Frontal cortex (tissue), 4 donors: ENCODE results near the gene HNRNPD. TPM values are rescaled to one million over a fixed set of nuclear protein-coding genes. Genes with fewer than 3 reads are reported as not detected.
"Not testable (repeated sequence)": the region's sequence is repeated elsewhere in the genome, so short reads cannot be mapped to it uniquely, and the experiment has no call there.

Experiments used
- DNase-seq, 2 donors: peaks; one replicate each; pipeline ENCODE4 v3.0.0; 2012; ENCODE audit warnings: low spot score in 2 of 2
- FAIRE-seq: peaks from 2 replicates; lab custom pipeline; 2012; peaks lifted over from hg19 to GRCh38; lab: Jason Lieb, UNC
- total RNA-seq: library from RNA; depleted of rRNA; stranded (reverse); fragments of >200 nt; gene quantifications from one replicate; pipeline ENCODE4 v1.2.3, GENCODE V29; 2014
- donor health status: control.
- donor health status: control.
- donor health status: control.

Gene HNRNPD, protein sequence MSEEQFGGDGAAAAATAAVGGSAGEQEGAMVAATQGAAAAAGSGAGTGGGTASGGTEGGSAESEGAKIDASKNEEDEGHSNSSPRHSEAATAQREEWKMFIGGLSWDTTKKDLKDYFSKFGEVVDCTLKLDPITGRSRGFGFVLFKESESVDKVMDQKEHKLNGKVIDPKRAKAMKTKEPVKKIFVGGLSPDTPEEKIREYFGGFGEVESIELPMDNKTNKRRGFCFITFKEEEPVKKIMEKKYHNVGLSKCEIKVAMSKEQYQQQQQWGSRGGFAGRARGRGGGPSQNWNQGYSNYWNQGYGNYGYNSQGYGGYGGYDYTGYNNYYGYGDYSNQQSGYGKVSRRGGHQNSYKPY
- total RNA-seq = 49.3 TPM

GRCh38 chr4:82373816-82374625 is at the start of gene HNRNPD:
TSS of gene HNRNPD (minus strand) at chr4:82373991. CDS start at chr4:82373678, 313 bp downstream.
- DNase-seq = peak; percentile 92 to 96
- FAIRE-seq = no peak

DNA sequence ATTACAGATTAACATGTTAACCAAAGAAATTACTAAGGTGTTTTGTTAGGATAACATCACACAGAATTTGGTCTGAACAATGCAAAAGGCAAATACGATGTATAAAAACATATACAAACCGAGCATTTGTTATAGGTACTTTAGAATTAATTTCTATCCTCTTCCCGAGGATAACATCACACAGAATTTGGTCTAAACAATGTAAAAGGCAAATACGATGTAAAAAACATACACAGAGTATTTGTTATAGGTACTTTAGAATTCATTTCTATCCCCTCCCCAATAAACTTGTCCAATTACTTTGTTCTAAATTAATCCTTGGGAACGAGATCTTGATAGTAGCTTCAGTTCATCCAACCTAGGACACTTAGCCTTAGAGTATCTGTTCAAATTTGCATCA is 48.8 kb upstream of the HNRNPD start:
- no peak for FAIRE-seq
- no peak for DNase-seq

DNA sequence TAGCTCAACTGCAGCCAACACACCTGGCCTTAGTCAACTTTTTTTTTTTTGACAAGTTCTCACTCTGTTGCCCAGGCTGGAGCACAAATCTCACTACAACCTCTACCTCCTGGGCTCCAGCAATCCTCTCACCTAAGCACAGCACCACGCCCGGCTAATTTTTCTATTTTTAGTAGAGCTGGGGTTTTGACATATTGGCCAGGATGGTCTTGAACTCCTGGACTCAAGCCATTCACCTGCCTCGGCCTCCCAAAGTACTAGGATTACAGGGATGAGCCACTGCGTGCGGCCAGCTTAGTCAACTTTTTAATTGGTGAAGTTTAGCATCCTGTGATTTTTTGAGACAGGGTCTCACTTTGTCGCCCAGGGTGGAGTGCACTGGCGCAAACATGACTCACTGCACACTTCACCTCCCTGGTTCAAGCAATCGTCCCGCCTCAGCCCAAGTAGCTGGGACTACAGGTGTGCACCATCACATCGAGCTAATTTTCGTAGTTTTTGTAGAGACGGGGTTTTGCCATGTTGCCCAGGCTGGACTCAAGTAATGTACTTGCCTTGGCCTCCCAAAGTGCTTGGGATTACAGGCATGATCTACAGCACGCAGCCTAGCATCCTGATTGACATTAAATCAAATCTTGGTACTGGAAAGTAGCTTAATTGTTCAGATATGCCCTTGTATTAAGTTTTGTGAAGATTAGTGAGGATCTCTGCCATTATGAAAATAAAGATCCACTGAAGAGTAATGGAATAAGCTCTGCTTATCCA is 48.2 kb upstream of the HNRNPD start:
- no peak for DNase-seq
- no peak for FAIRE-seq

DNA sequence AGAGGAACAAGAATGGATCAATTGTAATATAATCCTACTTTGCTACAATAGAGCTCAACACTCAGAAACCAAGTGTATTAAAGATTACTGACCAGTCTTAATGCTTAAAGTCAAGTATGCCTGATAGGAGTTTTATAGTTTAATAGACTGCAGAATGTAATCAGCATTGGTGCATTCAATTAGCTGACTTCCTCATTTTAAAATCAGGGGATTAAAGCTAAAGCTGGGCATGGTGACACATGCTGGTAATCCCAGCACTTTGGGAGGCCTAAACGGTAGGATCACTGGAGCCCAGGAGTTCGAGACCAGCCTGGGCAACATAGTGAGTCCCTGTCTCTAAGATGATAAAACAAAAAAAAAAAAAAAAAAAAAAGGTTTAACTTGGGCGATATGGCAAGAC is 45.7 kb upstream of the HNRNPD start:
- FAIRE-seq = no peak

DNA sequence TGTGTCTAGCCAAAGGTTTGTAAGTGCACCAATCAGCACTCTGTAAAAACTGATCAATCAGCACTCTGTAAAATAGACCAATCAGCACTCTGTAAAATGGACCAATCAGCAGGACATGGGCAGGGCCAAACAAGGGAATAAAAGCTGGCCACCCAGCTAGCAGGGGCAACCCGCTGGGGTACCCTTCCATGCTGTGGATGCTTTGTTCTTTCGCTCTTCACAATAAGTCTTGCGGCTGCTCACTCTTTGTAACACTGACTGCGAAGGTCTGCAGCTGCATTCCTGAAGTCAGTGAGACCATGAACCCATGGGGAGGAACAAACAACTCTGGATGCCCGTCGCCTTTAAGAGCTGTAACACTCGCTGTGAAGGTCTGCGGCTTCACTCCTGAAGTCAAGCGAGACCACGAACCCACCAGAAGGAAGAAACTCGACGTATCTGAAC is 42.2 kb upstream of the HNRNPD start:
- no peak for DNase-seq
- no peak for FAIRE-seq

More for the DNA sequence above, 45.7 kb upstream of the HNRNPD start:
- no peak for DNase-seq

DNA sequence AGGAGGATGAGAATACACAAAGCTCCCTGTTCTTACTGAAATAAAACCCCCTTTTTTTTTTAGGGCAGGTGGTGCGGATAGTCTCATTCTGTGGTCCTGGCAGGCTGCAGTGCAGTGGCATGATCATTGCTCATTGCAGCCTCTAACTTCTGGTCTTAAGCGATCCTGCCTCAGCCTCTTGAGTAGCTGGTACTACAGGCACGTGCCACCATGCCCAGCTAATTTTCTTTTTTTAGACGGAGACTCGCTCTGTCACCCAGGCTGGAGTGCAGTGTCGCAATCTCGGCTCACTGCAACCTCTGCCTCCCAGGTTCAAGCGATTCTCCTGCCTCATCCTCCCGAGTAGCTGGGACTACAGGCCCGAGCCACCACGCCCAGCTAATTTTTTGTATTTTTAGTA is 41.3 kb upstream of the HNRNPD start:
- not testable (repeated sequence) for DNase-seq, FAIRE-seq

GRCh38 chr4:82403725-82404124 is 29.9 kb upstream of the HNRNPD start:
- FAIRE-seq (no peak), DNase-seq (no peak)

- DNase-seq (no peak), FAIRE-seq (no peak)
Measured at GRCh38 chr4:82402196-82402775, 28.5 kb upstream of the HNRNPD start.

- no peak for FAIRE-seq
Measured at GRCh38 chr4:82401600-82401999, 27.8 kb upstream of the HNRNPD start.

GRCh38 chr4:82398263-82398662 is 24.5 kb upstream of the HNRNPD start:
- DNase-seq (no peak), FAIRE-seq (no peak)

More at GRCh38 chr4:82401600-82401999, 27.8 kb upstream of the HNRNPD start:
- DNase-seq = no peak

DNA sequence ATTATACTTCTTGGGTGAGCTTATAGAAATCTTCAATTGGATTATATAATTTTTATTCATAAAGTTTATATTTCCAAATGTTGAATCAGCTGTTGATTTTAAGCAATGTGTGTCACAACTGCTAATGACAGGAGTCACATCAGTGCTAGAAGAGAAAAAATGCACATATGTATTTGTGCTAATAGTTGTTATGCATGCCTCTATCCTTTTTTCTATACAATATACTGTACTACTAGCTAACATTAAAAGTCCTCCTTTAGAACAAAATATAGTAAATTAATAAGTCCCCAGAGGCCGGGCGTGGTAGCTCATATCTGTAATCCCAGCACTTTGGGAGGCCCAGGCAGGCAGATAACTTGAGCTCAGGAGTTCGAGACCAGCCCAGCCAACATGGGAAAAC is 23.7 kb upstream of the HNRNPD start:
- DNase-seq (no peak), FAIRE-seq (no peak)

DNA sequence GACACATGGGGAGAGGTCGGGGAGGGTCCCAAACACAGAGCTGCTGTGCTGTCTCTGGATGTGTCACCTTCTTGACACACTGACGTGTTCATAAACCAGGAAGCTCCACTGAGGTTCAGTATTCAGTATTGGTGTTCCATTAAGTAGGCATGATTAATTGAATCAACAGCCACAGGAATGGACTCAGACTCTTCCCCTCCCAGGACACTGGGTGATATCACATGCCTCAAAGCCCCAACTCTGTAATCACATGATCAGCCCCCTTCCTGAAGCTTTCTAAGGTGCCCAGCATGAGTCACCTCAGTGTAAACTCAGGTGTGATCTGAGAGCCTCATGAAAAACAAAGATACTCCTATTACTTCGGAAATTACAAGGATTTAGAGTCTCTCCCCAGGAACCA is 21.1 kb upstream of the HNRNPD start:
- FAIRE-seq = no peak

GRCh38 chr4:82390061-82390460 is 16.3 kb upstream of the HNRNPD start:
- DNase-seq, FAIRE-seq: not testable (repeated sequence)

More for the DNA sequence above, 21.1 kb upstream of the HNRNPD start:
- DNase-seq = no peak

DNA sequence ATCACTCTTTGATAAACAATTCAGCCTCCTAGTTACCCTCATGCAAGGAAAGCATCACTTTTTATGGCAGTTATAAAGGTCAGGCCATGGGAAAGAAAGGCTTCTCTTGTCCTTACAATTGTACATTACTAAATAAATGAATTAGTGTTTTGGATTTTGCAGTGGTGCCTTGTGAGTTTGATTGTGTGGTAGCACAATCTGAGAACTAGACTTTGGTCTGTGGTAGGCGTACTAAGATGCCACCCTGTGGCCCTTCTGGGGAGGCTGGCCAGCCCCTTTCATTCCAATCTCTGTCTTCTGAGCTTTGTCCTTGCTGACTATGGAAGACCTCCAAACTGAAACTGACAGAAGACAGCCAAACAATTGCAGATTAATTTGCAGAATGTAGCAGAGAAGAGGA is 14.6 kb upstream of the HNRNPD start:
- DNase-seq (no peak), FAIRE-seq (no peak)

DNA sequence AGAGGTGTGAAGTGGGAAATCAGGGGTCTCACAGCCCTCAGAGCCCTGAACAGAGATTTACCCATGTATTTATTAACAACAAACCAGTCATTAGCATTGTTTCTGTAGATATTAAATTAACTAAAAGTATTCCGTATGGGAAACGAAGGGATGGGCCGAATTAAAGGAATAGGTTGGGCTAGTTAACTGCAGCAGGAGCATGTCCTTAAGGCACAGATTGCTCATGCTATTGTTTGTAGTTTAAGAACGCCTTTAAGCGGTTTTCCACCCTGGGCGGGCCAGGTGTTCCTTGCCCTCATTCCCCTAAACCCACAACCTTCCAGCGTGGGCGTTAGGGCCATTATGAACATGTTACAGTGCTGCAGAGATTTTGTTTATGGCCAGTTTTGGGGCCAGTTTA is 12.5 kb upstream of the HNRNPD start:
- DNase-seq = not testable (repeated sequence)

DNA sequence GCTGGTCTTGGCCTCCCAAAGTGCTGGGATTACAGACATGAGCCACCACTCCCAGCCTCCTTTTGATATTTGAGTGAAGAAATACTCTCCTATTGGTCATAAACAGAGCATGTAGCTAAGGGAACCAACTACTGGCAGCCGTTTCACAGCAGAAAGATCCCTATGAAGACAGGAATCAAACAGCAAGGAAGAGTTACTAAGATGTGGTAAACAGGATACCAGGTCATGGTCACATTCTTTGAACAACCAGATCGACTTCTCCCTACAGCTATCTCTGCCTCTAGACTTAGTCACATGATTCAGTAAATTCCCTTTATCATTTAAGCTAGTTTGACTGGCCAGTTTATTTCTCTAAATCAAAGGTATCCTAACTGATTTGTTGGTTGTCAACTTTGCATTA is 9.0 kb upstream of the HNRNPD start:
- no peak for DNase-seq
- FAIRE-seq = no peak

More for the DNA sequence above, 12.5 kb upstream of the HNRNPD start:
- not testable (repeated sequence) for FAIRE-seq

DNA sequence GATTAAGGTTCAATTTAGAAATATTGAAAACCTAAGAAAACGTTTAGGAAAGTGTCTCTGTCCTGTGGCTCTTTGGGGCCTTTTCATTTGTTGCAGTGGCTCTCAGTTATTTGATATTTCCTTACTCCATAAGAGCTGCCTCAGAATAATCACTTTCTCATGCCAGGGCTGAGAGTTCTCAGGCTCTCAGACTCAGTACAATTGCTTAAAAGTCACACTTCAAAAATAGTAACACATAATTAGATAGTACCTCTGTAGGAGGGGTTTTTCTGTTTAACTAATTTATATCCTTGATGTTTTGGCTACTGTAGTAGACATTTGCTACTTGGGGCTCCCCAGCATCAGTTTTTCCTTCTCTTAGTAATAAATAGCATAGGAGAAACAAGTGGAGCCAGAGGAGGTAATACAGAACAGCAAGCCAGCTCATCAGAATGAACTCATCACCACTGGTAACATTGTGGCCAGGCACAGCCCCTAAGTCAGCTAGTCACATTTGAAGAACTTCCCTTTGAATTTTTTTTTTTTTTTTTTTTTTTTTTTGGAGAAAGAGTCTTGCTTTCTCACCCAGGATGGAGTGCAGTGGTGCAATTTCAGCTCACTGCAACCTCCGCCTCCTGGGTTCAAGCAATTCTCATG is 8.0 kb upstream of the HNRNPD start:
- DNase-seq (no peak), FAIRE-seq (no peak)

DNA sequence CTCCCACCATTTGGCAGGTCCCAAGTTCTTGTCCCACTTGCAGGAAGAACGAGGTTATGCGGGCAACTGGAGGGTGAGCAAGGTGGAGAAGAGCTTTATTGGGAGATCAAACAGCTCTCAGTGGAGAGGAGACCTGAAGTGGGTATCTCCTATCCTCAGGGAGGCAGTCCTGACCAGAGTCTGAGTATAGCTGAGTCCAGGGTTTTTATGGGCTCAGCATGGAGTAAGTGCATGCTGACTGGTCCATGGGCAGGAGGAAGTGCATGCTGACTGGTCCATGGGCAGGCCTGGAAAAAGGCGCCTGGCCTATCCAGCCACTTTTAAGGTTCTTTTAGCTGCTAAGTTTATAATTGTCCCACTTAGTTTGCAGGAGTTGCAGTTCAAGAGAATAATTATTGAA is 7.4 kb upstream of the HNRNPD start:
- FAIRE-seq (no peak), DNase-seq (no peak)

- FAIRE-seq (no peak), DNase-seq (no peak)
Measured at GRCh38 chr4:82380831-82381230, 7.0 kb upstream of the HNRNPD start.
